Activated naive CD4-positive, alpha-beta T cell treated with anti-CD3 and anti-CD28 coated beads for 36 hours (primary cell): ENCODE measurements around the gene TMEM236. TPM values are rescaled to one million over a fixed set of nuclear protein-coding genes. Genes with fewer than 3 reads are reported as not detected.

Experiments
- CTCF ChIA-PET: fragments of 350-600 bp; sonication (Branson Sonifier 250); formaldehyde crosslinking; loops from one replicate; lab custom pipeline; 2021; ENCODE audit warnings: antibody characterized with exemption; lab: Charles Lee
- DNase-seq: peaks from one replicate; pipeline ENCODE4 v3.0.0-alpha.2; 2020
- H3K27ac Mint-ChIP-seq: one replicate; pipeline ENCODE4 v1.8.0; 2021; ENCODE audit warnings: mild to moderate bottlenecking, mixed read lengths
- H3K27me3 Mint-ChIP-seq: one replicate; pipeline ENCODE4 v1.8.0; 2021; ENCODE audit warnings: low read depth, mixed read lengths
- H3K36me3 Mint-ChIP-seq: one replicate; pipeline ENCODE4 v1.8.0; 2021; ENCODE audit warnings: low read depth, mixed read lengths
- H3K4me1 Mint-ChIP-seq: one replicate; pipeline ENCODE4 v1.8.0; 2021; ENCODE audit warnings: low read depth, mixed read lengths
- H3K4me3 Mint-ChIP-seq: one replicate; pipeline ENCODE4 v1.8.0; 2021; ENCODE audit warnings: mild to moderate bottlenecking, moderate library complexity, mixed read lengths
- H3K9me3 Mint-ChIP-seq: one replicate; pipeline ENCODE4 v1.8.0; 2021; ENCODE audit warnings: mixed read lengths
- intact Hi-C: fragments of 100-400 bp; cut with micrococcal nuclease; formaldehyde crosslinking; loops from one replicate; pipeline ENCODE4 v1.15.1; 2023
- total RNA-seq, 2 experiments: library from RNA; stranded (reverse); gene quantifications; one replicate each; pipeline ENCODE4 v1.2.3, GENCODE V29; 2021

TMEM236 gene
- total RNA-seq, 2 experiments from 2014 or later = not detected

GRCh38 chr10:17795813-17796594 lies 44.0 kb downstream of the TMEM236 start:
- Mint-ChIP-seq H3K4me1 (no peaks in the 10 kb centered on the region), H3K4me3 (no peak overlapping the region), H3K9me3 (no peaks in the 10 kb centered on the region), H3K27ac (no peak overlapping the region), H3K36me3 (no peaks in the 10 kb centered on the region), H3K27me3 (no peaks in the 10 kb centered on the region)
- CTCF ChIA-PET = no interaction called here
- intact Hi-C loops = no loop called here
- no peak for DNase-seq

- no peak overlapping the region for H3K4me3 Mint-ChIP-seq
- peaks cover 6% of the 10 kb centered on the region for H3K4me1 Mint-ChIP-seq
- no peaks in the 10 kb centered on the region for H3K36me3 Mint-ChIP-seq
- H3K27ac Mint-ChIP-seq = no peak overlapping the region
- no peaks in the 10 kb centered on the region for H3K9me3 Mint-ChIP-seq
- no peaks in the 10 kb centered on the region for H3K27me3 Mint-ChIP-seq
- intact Hi-C loops = no loop called here
- CTCF ChIA-PET = interaction anchor here (1.5 kb wide), 1 partner anchor 9 kb away, joined by 5 read pairs; no protein-coding TSS in a partner anchor
- no peak for DNase-seq
Measured at GRCh38 chr10:17801507-17801906, 49.5 kb downstream of the TMEM236 start.

DNA sequence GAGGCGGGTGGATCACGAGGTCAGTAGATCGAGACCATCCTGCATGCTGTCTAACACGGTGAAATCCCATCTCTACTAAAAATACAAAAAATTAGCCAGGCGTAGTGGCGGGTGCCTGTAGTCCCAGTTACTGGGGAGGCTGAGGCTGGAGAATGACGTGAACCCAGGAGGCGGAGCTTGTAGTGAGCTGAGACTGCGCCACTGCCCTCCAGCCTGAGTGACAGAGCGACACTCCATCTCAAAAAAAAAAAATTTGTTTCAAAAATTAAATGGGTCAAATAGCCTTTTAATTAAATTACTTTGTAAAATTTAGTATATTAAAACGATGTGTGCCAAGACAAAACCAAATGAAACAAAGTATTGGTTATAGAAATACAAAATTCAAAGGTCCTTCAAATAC lies 50.3 kb downstream of the TMEM236 start:
- intact Hi-C loops = no loop called here
- Mint-ChIP-seq H3K9me3 (no peaks in the 10 kb centered on the region), H3K27me3 (no peaks in the 10 kb centered on the region), H3K4me1 (peaks cover 6% of the 10 kb centered on the region), H3K36me3 (no peaks in the 10 kb centered on the region), H3K4me3 (no peak overlapping the region), H3K27ac (no peak overlapping the region)
- DNase-seq = no peak
- CTCF ChIA-PET = no interaction called here

GRCh38 chr10:17802976-17803375 lies 51.0 kb downstream of the TMEM236 start:
- H3K4me3 Mint-ChIP-seq = no peak overlapping the region
- no peak for DNase-seq
- H3K27me3 Mint-ChIP-seq = no peaks in the 10 kb centered on the region
- CTCF ChIA-PET = no interaction called here
- H3K9me3 Mint-ChIP-seq = no peaks in the 10 kb centered on the region
- intact Hi-C loops = no loop called here
- H3K27ac Mint-ChIP-seq = no peak overlapping the region
- H3K36me3 Mint-ChIP-seq = no peaks in the 10 kb centered on the region
- H3K4me1 Mint-ChIP-seq = peaks cover 6% of the 10 kb centered on the region

GRCh38 chr10:17805330-17805729 lies 53.3 kb downstream of the TMEM236 start:
- Mint-ChIP-seq H3K36me3 (no peaks in the 10 kb centered on the region), H3K27ac (no peak overlapping the region), H3K27me3 (peaks cover 11% of the 10 kb centered on the region), H3K4me3 (no peak overlapping the region), H3K9me3 (no peaks in the 10 kb centered on the region), H3K4me1 (peaks cover 6% of the 10 kb centered on the region)
- no peak for DNase-seq
- CTCF ChIA-PET = no interaction called here
- intact Hi-C loops = no loop called here

- CTCF ChIA-PET = no interaction called here
- DNase-seq = peak; percentile 23
- H3K27ac Mint-ChIP-seq = no peak overlapping the region
- peaks cover 11% of the 10 kb centered on the region for H3K27me3 Mint-ChIP-seq
- H3K9me3 Mint-ChIP-seq = no peaks in the 10 kb centered on the region
- no peak overlapping the region for H3K4me3 Mint-ChIP-seq
- H3K36me3 Mint-ChIP-seq = no peaks in the 10 kb centered on the region
- intact Hi-C loops = no loop called here
- peaks cover 6% of the 10 kb centered on the region for H3K4me1 Mint-ChIP-seq
Measured at GRCh38 chr10:17805921-17806577, 54.0 kb downstream of the TMEM236 start.

DNA sequence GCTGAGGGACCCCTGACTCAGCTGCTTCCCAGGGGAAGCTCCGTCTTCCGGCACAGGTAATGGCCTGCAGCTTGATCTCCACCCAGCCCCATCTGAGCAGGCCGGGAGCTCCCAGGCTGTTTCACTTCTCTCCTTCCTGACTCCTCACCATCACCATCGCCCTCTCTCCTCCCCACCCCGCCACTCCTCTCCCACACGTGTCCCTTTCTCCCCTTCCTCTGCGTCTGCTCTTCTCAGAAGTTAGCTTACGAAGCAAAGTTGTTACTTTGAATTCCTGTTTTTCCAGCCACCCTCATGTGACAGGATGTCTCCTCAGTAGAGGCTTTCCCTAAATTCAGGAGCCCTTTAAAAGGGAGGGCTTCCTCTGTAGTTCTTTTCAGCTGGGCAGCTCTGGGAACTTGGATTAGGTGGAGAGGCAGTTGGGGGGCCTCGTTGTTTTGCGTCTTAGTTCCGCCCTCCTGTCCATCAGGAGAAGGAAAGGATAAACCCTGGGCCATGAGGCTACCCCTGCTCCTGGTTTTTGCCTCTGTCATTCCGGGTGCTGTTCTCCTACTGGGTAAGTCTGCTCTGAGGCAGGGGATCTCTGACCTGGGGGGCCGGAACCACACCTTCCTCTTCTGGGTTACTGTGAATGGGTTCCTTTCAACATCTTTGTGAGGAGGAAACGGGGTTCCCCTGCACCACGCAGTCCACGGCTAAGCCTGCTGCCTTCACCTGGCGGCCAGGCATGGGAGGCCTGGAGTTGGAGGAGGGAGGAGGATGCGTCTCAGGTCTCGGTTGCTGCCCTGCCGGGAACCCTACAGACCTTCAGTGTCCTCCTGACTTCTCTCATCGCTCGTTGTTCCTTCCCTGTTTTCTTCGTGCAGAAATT lies 57.2 kb downstream of the TMEM236 start, which contains the start of gene MRC1:
MRC1 (plus strand) TSS at position 378 of the 871 bp plus-strand sequence; CDS start at position 496, 118 bp downstream.
- peaks cover 22% of the 10 kb centered on the region for H3K27me3 Mint-ChIP-seq
- no peaks in the 10 kb centered on the region for H3K9me3 Mint-ChIP-seq
- CTCF ChIA-PET = no interaction called here
- H3K4me3 Mint-ChIP-seq = no peak within 1 kb of the TSS
- intact Hi-C loops = no loop called here
- no peaks in the 10 kb centered on the region for H3K36me3 Mint-ChIP-seq
- no peak within 1 kb of the TSS for H3K27ac Mint-ChIP-seq
- no peak for DNase-seq
- H3K4me1 Mint-ChIP-seq = no peaks in the 10 kb centered on the region

DNA sequence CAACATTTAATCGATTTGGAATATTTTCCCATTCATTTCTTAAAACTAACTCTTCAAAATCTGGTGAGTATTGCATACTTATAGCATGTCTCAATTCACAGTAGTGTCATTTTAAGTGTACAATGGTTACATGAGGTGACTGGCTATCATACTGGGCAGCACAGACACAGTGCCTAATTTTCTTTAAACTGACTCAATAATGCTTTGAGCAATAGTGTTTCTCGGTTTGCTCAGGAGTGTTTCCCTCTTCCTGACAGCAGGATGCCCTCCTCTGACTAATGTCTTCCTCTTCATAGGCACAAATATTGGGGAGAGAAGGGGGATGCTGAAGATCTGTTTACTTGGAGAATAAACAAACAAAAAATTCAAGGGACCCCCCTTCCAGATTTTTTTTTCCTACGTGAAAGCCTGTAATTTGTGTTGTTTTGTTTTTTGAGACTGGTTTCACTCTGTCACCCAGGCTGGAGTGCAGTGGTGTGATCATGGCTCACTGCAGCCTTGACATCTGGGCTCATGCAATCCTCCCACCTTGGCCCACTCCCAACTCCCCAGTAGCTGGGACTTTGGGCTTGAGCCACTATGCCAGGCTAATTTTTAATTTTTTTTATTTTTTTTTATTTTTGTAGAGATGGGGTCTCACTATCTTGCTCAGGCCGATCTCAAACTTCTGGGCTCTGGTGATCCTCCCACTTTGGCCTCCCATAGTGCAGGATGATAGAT lies 59.3 kb downstream of the TMEM236 start:
- Mint-ChIP-seq H3K36me3 (no peaks in the 10 kb centered on the region), H3K9me3 (no peaks in the 10 kb centered on the region), H3K4me3 (no peak overlapping the region), H3K4me1 (no peaks in the 10 kb centered on the region), H3K27ac (no peak overlapping the region), H3K27me3 (peaks cover 22% of the 10 kb centered on the region)
- CTCF ChIA-PET = interaction anchor here (0.6 kb wide), 1 partner anchor 202 kb away, joined by 3 read pairs; no protein-coding TSS in a partner anchor
- DNase-seq = no peak
- intact Hi-C loops = no loop called here

- H3K9me3 Mint-ChIP-seq = no peaks in the 10 kb centered on the region
- no peak overlapping the region for H3K4me3 Mint-ChIP-seq
- DNase-seq = no peak
- no peak overlapping the region for H3K27ac Mint-ChIP-seq
- H3K27me3 Mint-ChIP-seq = peaks cover 18% of the 10 kb centered on the region
- intact Hi-C loops = no loop called here
- no peaks in the 10 kb centered on the region for H3K4me1 Mint-ChIP-seq
- CTCF ChIA-PET = no interaction called here
- H3K36me3 Mint-ChIP-seq = no peaks in the 10 kb centered on the region
Measured at GRCh38 chr10:17814973-17815372, 63.0 kb downstream of the TMEM236 start.

DNA sequence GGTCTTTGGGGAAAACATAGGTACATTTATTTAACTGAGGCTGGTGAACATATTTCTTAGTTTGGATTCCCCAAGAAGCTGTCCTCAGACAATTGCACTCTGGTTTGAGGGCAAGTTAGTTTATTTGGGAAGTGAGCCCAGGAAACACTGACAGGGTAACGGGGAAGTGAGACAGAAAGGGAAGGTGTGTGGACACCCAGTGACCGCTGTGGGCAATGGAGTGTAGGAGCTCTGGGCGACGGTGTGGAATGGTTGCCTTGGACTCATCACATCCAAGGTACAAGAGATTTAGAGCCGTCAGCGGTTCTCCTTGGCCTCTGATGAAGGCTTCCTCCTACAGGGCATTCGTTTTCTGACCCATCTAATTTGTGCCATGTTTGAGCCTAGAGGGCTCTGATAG lies 64.2 kb downstream of the TMEM236 start:
- no peak for DNase-seq
- Mint-ChIP-seq H3K36me3 (no peaks in the 10 kb centered on the region), H3K9me3 (no peaks in the 10 kb centered on the region), H3K27ac (no peak overlapping the region), H3K4me3 (no peak overlapping the region), H3K4me1 (no peaks in the 10 kb centered on the region), H3K27me3 (peaks cover 15% of the 10 kb centered on the region)
- intact Hi-C loops = no loop called here
- CTCF ChIA-PET = no interaction called here

DNA sequence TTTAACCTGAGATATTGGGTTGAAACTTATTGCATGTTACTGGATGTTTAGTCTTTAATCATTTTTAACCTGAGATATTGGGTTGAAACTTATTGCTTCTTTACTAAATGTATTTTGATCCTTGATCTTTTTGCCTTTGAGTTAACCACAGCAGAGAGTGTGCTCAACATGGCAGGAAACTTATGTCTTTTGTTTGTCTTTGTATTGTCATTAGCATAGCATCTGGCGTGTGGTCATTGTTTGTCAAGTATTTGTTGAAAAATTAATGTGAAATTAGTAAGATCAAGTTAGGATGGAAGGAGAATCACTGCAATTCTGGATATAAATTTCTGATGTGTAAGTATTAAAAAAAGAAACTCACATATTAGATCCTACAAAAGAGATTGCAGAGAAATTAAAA lies 65.3 kb downstream of the TMEM236 start:
- no peaks in the 10 kb centered on the region for H3K9me3 Mint-ChIP-seq
- H3K4me1 Mint-ChIP-seq = no peaks in the 10 kb centered on the region
- intact Hi-C loops = no loop called here
- H3K27me3 Mint-ChIP-seq = peaks cover 8% of the 10 kb centered on the region
- H3K27ac Mint-ChIP-seq = no peak overlapping the region
- no peaks in the 10 kb centered on the region for H3K36me3 Mint-ChIP-seq
- DNase-seq = no peak
- CTCF ChIA-PET = no interaction called here
- no peak overlapping the region for H3K4me3 Mint-ChIP-seq

GRCh38 chr10:17817790-17818189 lies 65.8 kb downstream of the TMEM236 start:
- Mint-ChIP-seq H3K27me3 (peaks cover 7% of the 10 kb centered on the region), H3K27ac (no peak overlapping the region), H3K4me1 (no peaks in the 10 kb centered on the region), H3K4me3 (no peak overlapping the region), H3K9me3 (no peaks in the 10 kb centered on the region), H3K36me3 (no peaks in the 10 kb centered on the region)
- DNase-seq = no peak
- intact Hi-C loops = no loop called here
- CTCF ChIA-PET = interaction anchor here (0.8 kb wide), 1 partner anchor 144 kb away, joined by 3 read pairs; no protein-coding TSS in a partner anchor
